Glomerular visceral epithelial cell (primary cell): ENCODE measurements around the gene TLX1.

ENCODE experiments used
- DNase-seq: peaks from one replicate; pipeline ENCODE4 v3.0.0-alpha.2; 2016; ENCODE audit errors: extremely low spot score

The TLX1 gene

DNA sequence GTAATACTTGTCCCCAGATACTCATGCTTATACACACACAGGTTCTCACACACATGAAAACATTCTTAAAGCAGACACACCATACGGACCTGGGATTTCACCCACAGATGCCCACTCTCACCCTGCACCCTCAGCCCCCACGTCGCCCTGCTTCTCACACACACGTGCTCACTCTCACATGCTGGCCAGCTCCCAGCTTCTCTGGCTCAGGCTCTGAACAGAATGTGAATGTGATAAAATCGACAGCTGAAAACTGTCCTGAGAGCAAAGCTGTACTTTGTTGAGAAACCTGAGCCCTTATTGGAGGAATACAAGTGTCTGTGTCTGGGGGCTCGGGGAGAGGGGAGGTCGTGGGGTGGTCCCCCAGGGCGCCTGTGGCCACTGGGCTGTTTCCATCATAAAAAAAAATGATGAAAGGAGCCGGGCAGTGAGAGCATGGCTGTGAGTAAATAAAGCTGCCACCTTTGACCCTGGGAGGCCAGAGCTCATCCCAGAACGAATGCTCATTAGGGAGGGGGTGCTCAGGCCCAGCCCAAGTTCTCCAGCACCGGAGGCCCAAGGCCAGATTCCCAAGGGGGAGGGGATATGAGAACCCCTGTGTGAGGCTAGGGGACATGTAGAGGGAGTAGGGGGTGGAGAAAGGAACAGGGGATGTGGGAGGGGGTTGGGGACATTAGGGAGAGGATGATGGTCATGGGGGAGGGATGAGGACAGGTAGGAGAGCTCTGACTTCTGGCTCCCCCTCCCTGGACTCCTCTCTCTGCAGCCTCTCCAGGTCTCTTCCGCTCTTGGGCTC is 18.1 kb upstream of the TLX1 start:
- DNase-seq: no peak

GRCh38 chr10:101113890-101114403 is 17.2 kb upstream of the TLX1 start:
- no peak for DNase-seq

GRCh38 chr10:101114646-101115045 is 16.5 kb upstream of the TLX1 start:
- DNase-seq: no peak

GRCh38 chr10:101116754-101117153 is 14.3 kb upstream of the TLX1 start:
- no peak for DNase-seq

GRCh38 chr10:101118031-101118430 is 13.1 kb upstream of the TLX1 start:
- no peak for DNase-seq

GRCh38 chr10:101120520-101120883 is 10.6 kb upstream of the TLX1 start:
- no peak for DNase-seq

- DNase-seq: no peak
Measured at GRCh38 chr10:101120884-101121653, 10.0 kb upstream of the TLX1 start.

- no peak for DNase-seq
Measured at GRCh38 chr10:101121654-101122031, 9.5 kb upstream of the TLX1 start.

DNA sequence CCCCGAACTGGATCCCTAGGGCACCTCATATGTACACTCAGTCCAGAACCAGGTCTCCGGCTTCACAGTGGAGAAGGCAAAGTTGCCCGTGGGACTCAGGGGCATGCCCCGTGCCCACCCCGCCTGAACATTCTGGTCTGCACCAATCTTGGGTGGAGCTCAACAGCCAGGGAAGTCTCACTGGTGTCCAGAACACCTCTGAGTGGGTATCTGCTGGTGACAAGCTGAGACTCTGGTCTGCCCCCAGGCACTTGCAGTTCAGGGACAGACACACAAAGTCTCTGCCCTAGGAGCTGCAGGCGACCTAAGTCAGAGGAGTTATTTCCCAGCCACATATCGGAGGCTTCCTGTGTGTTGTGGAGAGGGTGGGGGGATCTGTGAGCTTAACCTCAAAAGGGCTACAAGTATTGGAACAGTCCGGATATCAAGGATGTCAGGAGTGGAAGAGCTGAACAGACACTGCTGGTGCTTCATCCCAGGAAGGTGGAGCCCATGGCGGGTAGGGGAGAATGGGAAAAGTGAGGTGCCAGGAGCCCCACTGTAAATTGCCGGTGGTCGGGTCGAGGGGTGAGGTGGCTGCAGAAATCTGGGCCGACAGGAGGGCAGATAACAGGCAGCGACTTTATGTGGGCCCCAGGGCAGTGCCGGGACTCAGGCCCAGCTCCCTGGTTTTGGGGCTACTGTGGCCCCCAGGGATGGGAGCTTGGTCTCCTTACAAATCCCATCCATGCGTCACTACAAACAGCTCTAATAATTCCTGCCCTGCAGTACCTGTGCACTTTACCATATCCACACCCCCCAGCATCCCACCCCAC is 8.6 kb upstream of the TLX1 start:
- no peak for DNase-seq

DNA sequence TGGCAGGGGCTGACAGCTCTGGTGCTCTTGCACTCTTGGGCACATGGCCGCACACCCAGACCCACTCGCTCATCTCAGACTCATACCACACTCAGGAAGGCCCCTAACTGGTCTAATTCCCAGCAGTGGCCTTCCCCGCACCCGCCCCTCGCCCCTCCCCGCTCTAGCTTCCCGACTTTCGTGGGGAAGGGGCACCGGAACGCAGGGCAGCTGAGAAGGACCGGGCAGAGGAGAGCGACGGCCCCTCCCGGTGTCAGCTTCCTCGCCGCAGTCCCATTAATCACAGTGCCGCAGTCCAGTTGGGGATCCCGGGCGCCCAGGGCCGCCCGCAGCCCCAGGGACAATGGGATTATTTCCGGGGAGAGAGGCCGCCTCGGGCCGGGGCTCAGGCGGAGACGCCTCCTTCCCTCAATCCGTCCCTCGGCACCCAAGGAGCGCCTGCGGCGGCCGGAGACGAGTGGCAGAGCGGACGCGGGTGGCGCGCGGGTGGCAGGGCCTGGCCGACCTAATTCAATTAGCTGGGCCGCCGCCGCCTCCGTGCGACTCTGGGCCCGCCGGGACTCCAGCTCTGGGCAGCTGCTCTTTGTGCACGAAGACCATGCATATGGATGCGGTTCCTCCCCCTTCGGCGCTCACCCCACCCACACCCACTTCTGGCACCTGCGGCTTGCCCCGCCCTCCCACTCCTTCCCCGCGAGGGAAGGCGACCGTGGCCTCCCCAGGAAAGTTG is 7.8 kb upstream of the TLX1 start:
- DNase-seq: no peak

GRCh38 chr10:101123815-101124617 is 7.1 kb upstream of the TLX1 start:
- DNase-seq: no peak

- DNase-seq: no peak
Measured at GRCh38 chr10:101124933-101125332, 6.2 kb upstream of the TLX1 start.

- DNase-seq: no peak
Measured at GRCh38 chr10:101126684-101127628, 4.1 kb upstream of the TLX1 start.

DNA sequence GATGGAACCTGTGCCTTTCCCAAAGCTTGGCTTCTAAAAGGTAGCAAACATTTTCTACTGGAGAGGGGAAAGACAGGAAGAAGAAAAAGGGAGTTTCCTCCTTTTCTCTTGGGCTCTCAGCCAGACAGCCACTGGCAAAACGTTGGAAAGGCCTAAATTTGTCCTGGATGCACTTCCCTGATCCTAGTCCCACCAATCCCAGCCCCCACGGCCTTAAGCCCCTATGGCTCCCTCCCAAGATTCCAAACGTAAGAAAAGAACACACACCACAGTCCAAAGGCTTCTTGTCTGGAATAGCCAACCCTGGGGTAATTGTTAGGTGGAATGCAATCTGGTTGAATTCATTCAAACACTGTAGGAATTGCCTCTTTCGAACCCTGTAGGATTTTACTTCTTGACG is 959 bp upstream of the TLX1 start:
- DNase-seq: no peak

- no peak for DNase-seq
Measured at GRCh38 chr10:101131962-101132635, 999 bp downstream of the TLX1 start.

GRCh38 chr10:101132636-101133473 is 1.8 kb downstream of the TLX1 start:
- no peak for DNase-seq

DNA sequence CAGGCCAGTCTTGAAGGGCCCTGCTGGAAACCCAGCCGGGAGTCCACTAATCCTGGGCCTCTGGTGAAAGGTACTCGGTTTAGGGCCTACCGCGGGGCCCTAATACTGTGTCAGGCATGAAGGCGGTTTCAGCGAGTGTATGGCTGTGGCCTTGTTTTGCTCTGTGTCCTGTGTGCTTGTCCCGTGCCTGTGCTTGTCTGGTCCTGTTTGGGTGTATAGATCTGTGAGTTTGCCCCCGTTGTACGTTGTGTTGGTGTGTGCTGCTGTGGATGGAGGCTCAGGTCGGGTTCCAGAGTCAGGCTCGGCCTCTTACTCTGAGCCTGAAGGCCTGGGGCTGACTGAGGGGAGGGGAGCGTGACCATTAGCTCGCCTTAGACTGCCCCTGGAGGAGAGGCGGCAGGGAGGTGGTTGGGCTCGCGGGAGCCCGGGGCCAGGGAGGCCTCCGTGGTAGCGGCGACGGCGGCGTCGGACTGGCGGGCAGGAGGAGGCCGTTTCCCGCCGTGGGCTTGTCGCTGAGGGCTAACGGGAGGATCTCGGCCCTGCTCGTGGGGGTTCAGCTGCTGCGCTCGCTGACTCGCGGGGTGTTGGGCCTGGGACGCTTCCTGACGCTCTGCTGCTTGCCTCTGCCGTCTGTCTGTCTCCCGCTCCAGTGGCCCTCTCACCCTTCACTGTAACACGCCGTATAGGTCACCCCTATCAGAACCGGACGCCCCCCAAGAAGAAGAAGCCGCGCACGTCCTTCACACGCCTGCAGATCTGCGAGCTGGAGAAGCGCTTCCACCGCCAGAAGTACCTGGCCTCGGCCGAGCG is 2.6 kb downstream of the TLX1 start:
- DNase-seq: no peak
